ENCODE data around the gene TRAK1. TPM values are rescaled to one million over a fixed set of nuclear protein-coding genes. Genes with fewer than 3 reads are reported as not detected.

The TRAK1 gene
- total and polyA plus RNA-seq, 2 of the 4 experiments (the other 2 are of a cell fraction): 25.6 to 28.1 TPM

DNA sequence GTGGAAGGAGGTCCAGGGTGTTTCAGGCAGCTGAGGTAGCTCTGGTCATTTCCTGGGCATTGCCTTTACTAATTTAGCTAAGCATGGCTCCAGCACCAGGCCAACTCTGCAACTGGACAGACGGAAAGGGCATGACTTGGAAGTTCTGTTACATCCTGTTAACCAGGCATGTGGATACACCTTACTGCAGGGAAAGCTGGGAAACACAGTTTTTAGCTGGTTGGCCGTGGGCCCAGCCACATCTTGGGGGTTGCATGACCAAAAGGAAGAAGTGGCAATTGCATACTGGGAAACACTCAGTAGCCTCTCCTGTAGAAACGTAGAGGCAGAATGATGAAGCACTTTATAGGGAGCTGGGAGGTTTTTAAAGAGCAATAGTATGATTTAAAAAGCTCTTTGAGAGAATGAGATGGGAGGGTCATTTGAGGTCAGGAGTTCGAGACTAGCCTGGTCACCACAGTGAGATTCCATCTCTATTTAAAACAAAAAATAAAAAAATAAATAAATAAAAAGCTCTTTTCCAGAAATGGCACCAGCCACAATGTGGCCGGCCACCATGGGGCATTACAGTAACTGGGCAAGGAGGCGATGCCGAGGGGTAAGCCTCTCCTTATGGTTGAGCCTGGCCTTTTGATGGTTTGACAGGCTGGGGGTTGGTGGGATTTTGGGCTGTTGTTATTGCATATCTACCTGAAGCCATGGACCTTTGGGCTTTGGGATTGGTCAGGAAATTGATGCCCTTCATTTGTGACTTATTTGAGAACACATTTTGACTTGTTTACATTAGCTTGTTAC lies 28.6 kb downstream of the TRAK1 start:
- intact Hi-C loops (cut with micrococcal nuclease) (loop anchor here (2.0 to 5.0 kb wide), 3 partner anchors 65 to 323 kb away; no protein-coding TSS in a partner anchor), in situ Hi-C loops (cut with MboI; ENCODE audit: low sequenced_read_pairs) (loop anchor here (5.0 to 25.0 kb wide), 2 partner anchors 73 to 318 kb away; no protein-coding TSS in a partner anchor), dilution Hi-C loops (cut with HindIII; ENCODE audit: low sequenced_read_pairs, unreplicated experiment) (no loop called here)
- no peak overlapping the region for H3K18ac ChIP-seq (ENCODE audit: low read depth, low read length)
- H4K8ac ChIP-seq (ENCODE audit: low read depth in 2 of 2, low read length in 2 of 2): no peak overlapping the region
- no peak overlapping the region for H4K5ac ChIP-seq (ENCODE audit: low read depth, low read length)
- no peak overlapping the region for H3K4ac ChIP-seq (ENCODE audit: low read depth, low read length)
- 80% methylated on average over 1 of the region's 7 CpGs; no CpG with 5 or more reads in 1 of the 2 experiments for WGBS, 2 experiments (ENCODE audit: extremely low coverage in 2 of 2, insufficient read length in 1 of 2)
- H3K4me3 ChIP-seq (ENCODE audit: insufficient read depth, low read depth, low read length): no peak overlapping the region
- no peaks in the 10 kb centered on the region for H3K27me3 ChIP-seq (ENCODE audit: control insufficient read depth, insufficient read depth, low read length)
- H2AK9ac ChIP-seq (replicated peaks; ENCODE audit: low read depth, low read length, poor library complexity): peak overlapping the region; percentile 39
- no peak overlapping the region for H3K4me2 ChIP-seq (ENCODE audit: low read depth, low read length)
- POLR2A ChIA-PET (ENCODE audit: unreplicated experiment): no interaction called here
- H3K9me3 ChIP-seq (ENCODE audit: control insufficient read depth, insufficient read depth, low read length): no peaks in the 10 kb centered on the region
- no peak overlapping the region for H3K23ac ChIP-seq (ENCODE audit: low read depth, low read length)
- CTCF ChIA-PET: interaction anchor here (1.6 kb wide), 1 partner anchor 71 kb away, joined by 12 read pairs; no protein-coding TSS in a partner anchor
- no peak for DNase-seq
- H4K20me1 ChIP-seq (ENCODE audit: insufficient read depth, low read length): peaks cover 30% of the 10 kb centered on the region
- H3K9me1 ChIP-seq (ENCODE audit: insufficient read depth, low read length): peaks cover 28% of the 10 kb centered on the region
- H2BK20ac ChIP-seq (ENCODE audit: low read depth, low read length): no peak overlapping the region
- no peak overlapping the region for H3K27ac ChIP-seq (ENCODE audit: insufficient read depth, low read length)
- H3K14ac ChIP-seq (replicated peaks; ENCODE audit: low read depth, low read length): no peak overlapping the region
- H3K4me1 ChIP-seq (ENCODE audit: control insufficient read depth, insufficient read depth, low read length): peaks cover 11% of the 10 kb centered on the region
- H2BK120ac ChIP-seq (ENCODE audit: low read depth, low read length): no peak overlapping the region
- BruUV-seq (replicated peaks): no TSS peak
- H3K9ac ChIP-seq (ENCODE audit: low read depth, low read length): no peak overlapping the region
- peaks cover 17 to 60% of the 10 kb centered on the region in 2 experiments; a peak in 3 of 4 replicates for H3K79me1 ChIP-seq (ENCODE audit: low read depth in 1 of 2, low read length in 2 of 2)
- H3K36me3 ChIP-seq (ENCODE audit: control insufficient read depth, insufficient read depth, low read length): no peaks in the 10 kb centered on the region
- H2AK5ac ChIP-seq (ENCODE audit: low read depth, low read length): no peak overlapping the region
- no peak overlapping the region for H2AFZ ChIP-seq (replicated peaks; ENCODE audit: low read length, poor library complexity)
- ATAC-seq (ENCODE audit: low read depth): no peak
- H2BK15ac ChIP-seq (ENCODE audit: low read depth, low read length): no peak overlapping the region
- H2BK5ac ChIP-seq (ENCODE audit: low read depth, low read length, poor library complexity, severe bottlenecking): no peak overlapping the region
- H4K91ac ChIP-seq (ENCODE audit: insufficient read depth, low read depth, low read length): no peak overlapping the region
- no peak overlapping the region for H3K56ac ChIP-seq (ENCODE audit: extremely low read depth, insufficient read depth, low read length)
- no peak for TF ChIP-seq RCOR1 (IDR thresholded peaks at IDR 0.05; ENCODE audit: insufficient replicate concordance, low read length)
- no peak for TF ChIP-seq RAD21 (IDR thresholded peaks at IDR 0.05; ENCODE audit: low read length)
- no peak for TF ChIP-seq FOS (IDR thresholded peaks at IDR 0.05; ENCODE audit: low read depth, low read length)
- TF ChIP-seq, protein P1, sequence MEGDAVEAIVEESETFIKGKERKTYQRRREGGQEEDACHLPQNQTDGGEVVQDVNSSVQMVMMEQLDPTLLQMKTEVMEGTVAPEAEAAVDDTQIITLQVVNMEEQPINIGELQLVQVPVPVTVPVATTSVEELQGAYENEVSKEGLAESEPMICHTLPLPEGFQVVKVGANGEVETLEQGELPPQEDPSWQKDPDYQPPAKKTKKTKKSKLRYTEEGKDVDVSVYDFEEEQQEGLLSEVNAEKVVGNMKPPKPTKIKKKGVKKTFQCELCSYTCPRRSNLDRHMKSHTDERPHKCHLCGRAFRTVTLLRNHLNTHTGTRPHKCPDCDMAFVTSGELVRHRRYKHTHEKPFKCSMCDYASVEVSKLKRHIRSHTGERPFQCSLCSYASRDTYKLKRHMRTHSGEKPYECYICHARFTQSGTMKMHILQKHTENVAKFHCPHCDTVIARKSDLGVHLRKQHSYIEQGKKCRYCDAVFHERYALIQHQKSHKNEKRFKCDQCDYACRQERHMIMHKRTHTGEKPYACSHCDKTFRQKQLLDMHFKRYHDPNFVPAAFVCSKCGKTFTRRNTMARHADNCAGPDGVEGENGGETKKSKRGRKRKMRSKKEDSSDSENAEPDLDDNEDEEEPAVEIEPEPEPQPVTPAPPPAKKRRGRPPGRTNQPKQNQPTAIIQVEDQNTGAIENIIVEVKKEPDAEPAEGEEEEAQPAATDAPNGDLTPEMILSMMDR (conservative IDR thresholded peaks at IDR 0.05; ENCODE audit: low read depth, low read length): no peak
- no peak for TF ChIP-seq RFX5 (IDR thresholded peaks at IDR 0.05; ENCODE audit: low read depth, low read length)
- TF ChIP-seq, protein P2, sequence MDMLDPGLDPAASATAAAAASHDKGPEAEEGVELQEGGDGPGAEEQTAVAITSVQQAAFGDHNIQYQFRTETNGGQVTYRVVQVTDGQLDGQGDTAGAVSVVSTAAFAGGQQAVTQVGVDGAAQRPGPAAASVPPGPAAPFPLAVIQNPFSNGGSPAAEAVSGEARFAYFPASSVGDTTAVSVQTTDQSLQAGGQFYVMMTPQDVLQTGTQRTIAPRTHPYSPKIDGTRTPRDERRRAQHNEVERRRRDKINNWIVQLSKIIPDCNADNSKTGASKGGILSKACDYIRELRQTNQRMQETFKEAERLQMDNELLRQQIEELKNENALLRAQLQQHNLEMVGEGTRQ (IDR thresholded peaks at IDR 0.05; ENCODE audit: low read depth, low read length): no peak
- no peak for TF ChIP-seq BHLHE40 (IDR thresholded peaks at IDR 0.05; ENCODE audit: low read depth, low read length)
- TF ChIP-seq MAZ (IDR thresholded peaks at IDR 0.05; ENCODE audit: borderline replicate concordance, low read depth, low read length): no peak
- TF ChIP-seq SMC3 (IDR thresholded peaks at IDR 0.05; ENCODE audit: low read depth, low read length): no peak
- TF ChIP-seq CHD1 (IDR thresholded peaks at IDR 0.05; ENCODE audit: low read depth, low read length): no peak
- no peak for TF ChIP-seq POLR2A (IDR thresholded peaks at IDR 0.05; ENCODE audit: low read depth, low read length)
- no peak for TF ChIP-seq MXI1 (IDR thresholded peaks at IDR 0.05; ENCODE audit: borderline replicate concordance, low read depth, low read length)
- TF ChIP-seq ELK1 (IDR thresholded peaks at IDR 0.05; ENCODE audit: borderline replicate concordance, low read depth, low read length): no peak
- TF ChIP-seq MAFK (IDR thresholded peaks at IDR 0.05; ENCODE audit: low read depth, low read length): no peak
- TF ChIP-seq NFE2L2 (IDR thresholded peaks at IDR 0.05; ENCODE audit: low read depth, low read length): no peak
